MCF 10A (cell line): ENCODE results near the gene TNS1. TPM values are rescaled to one million over a fixed set of nuclear protein-coding genes. Genes with fewer than 3 reads are reported as not detected.

Experiments
- BruUV-seq: library from RNA; stranded (reverse); fragments of 400-500 nt; replicated peaks from 2 replicates; lab custom pipeline; 2021; lab: Mats Ljungman, UMichigan
- CTCF ChIA-PET: fragments of 300-600 bp; sonication (Branson Sonifier 250); formaldehyde crosslinking; extraction: SDS; loops from one replicate; lab custom pipeline; 2021; ENCODE audit warnings: antibody characterized with exemption, inconsistent platforms; lab: Yijun Ruan, JAX
- POLR2A ChIA-PET: fragments of 300-600, 350-650 bp; sonication (Branson Sonifier 250); formaldehyde crosslinking; extraction: SDS; loops from one replicate; lab custom pipeline; 2020; ENCODE audit warnings: antibody characterized with exemption, inconsistent platforms; lab: Yijun Ruan, JAX
- DNase-seq: peaks from one replicate; pipeline ENCODE4 v3.0.0-alpha.2; 2018; ENCODE audit not compliant: unreplicated experiment
- H3K27ac Mint-ChIP-seq: one replicate; pipeline ENCODE4 v1.8.0; 2022; ENCODE audit warnings: mild to moderate bottlenecking, low read depth, mixed read lengths; ENCODE audit not compliant: unreplicated experiment
- H3K27me3 Mint-ChIP-seq: one replicate; pipeline ENCODE4 v1.8.0; 2022; ENCODE audit warnings: mixed read lengths; ENCODE audit not compliant: insufficient read depth, unreplicated experiment
- H3K36me3 Mint-ChIP-seq: one replicate; pipeline ENCODE4 v1.8.0; 2022; ENCODE audit warnings: mild to moderate bottlenecking, moderate library complexity, mixed read lengths; ENCODE audit not compliant: insufficient read depth, unreplicated experiment
- H3K4me1 Mint-ChIP-seq: one replicate; pipeline ENCODE4 v1.8.0; 2022; ENCODE audit warnings: mixed read lengths; ENCODE audit not compliant: insufficient read depth, unreplicated experiment
- H3K4me3 Mint-ChIP-seq: one replicate; pipeline ENCODE4 v1.8.0; 2022; ENCODE audit warnings: mild to moderate bottlenecking, moderate library complexity, mixed read lengths; ENCODE audit not compliant: unreplicated experiment
- H3K9me3 Mint-ChIP-seq: one replicate; pipeline ENCODE4 v1.8.0; 2022; ENCODE audit warnings: mixed read lengths; ENCODE audit not compliant: unreplicated experiment
- intact Hi-C: fragments of 100-400 bp; cut with micrococcal nuclease; formaldehyde crosslinking; loops from 2 replicates; pipeline ENCODE4 v1.14.1; 2022
- total RNA-seq: library from RNA; stranded (reverse); gene quantifications from 2 replicates; pipeline ENCODE4 v1.2.3, GENCODE V29; 2022
- TF ChIP-seq, protein P1 (sequence below): fragments of 200-600 bp; IDR thresholded peaks from one replicate; pipeline ENCODE4 v1.8.0; 2022; ENCODE audit warnings: antibody characterized with exemption, mild to moderate bottlenecking; ENCODE audit not compliant: unreplicated experiment

The TNS1 gene
- total RNA-seq, 1 experiment from 2014 or later, result 3.3 TPM

GRCh38 chr2:218024336-218024735 is 21.5 kb upstream of the TNS1 start:
- Mint-ChIP-seq H3K27ac (no peak overlapping the region), H3K27me3 (no peaks in the 10 kb centered on the region), H3K36me3 (no peaks in the 10 kb centered on the region), H3K9me3 (no peaks in the 10 kb centered on the region), H3K4me3 (no peak overlapping the region), H3K4me1 (no peaks in the 10 kb centered on the region)
- DNase-seq, result no peak
- ChIA-PET CTCF (interaction anchor here (1.1 to 1.7 kb wide), 3 partner anchors 36 to 239 kb away, joined by 3 to 9 read pairs (median 7); no protein-coding TSS in a partner anchor), POLR2A (no interaction called here)
- intact Hi-C loops, result no loop called here
- no TSS peak for BruUV-seq
- TF ChIP-seq, protein P1, sequence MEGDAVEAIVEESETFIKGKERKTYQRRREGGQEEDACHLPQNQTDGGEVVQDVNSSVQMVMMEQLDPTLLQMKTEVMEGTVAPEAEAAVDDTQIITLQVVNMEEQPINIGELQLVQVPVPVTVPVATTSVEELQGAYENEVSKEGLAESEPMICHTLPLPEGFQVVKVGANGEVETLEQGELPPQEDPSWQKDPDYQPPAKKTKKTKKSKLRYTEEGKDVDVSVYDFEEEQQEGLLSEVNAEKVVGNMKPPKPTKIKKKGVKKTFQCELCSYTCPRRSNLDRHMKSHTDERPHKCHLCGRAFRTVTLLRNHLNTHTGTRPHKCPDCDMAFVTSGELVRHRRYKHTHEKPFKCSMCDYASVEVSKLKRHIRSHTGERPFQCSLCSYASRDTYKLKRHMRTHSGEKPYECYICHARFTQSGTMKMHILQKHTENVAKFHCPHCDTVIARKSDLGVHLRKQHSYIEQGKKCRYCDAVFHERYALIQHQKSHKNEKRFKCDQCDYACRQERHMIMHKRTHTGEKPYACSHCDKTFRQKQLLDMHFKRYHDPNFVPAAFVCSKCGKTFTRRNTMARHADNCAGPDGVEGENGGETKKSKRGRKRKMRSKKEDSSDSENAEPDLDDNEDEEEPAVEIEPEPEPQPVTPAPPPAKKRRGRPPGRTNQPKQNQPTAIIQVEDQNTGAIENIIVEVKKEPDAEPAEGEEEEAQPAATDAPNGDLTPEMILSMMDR, result no peak

DNA sequence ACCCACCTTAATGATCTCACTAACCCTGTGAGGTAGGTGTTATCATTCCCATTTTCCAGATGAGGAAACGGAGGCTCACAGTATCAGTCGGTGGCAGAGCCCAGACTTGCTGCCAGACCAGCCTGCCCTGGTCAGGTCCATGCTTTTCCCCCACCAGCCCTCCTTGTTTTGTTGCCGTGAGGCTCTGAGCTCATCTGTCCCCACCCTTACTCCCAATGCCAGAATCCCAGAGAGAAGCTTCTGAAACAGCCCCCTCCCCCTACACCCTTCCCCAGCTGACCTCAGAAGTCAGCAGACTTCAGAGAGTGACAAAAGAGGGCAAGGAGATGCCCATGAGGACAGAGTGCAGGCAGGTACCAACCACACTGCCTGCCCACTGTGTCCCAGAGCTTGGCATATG is 20.8 kb upstream of the TNS1 start:
- TF ChIP-seq, protein P1, result no peak
- no peak for DNase-seq
- Mint-ChIP-seq H3K27ac (no peak overlapping the region), H3K9me3 (no peaks in the 10 kb centered on the region), H3K4me3 (no peak overlapping the region), H3K36me3 (no peaks in the 10 kb centered on the region), H3K27me3 (no peaks in the 10 kb centered on the region), H3K4me1 (no peaks in the 10 kb centered on the region)
- POLR2A ChIA-PET, result no interaction called here
- CTCF ChIA-PET, result interaction anchor here (0.7 to 1.7 kb wide), 2 partner anchors 16 to 238 kb away, joined by 3 to 9 read pairs; no protein-coding TSS in a partner anchor
- no TSS peak for BruUV-seq
- intact Hi-C loops, result no loop called here

DNA sequence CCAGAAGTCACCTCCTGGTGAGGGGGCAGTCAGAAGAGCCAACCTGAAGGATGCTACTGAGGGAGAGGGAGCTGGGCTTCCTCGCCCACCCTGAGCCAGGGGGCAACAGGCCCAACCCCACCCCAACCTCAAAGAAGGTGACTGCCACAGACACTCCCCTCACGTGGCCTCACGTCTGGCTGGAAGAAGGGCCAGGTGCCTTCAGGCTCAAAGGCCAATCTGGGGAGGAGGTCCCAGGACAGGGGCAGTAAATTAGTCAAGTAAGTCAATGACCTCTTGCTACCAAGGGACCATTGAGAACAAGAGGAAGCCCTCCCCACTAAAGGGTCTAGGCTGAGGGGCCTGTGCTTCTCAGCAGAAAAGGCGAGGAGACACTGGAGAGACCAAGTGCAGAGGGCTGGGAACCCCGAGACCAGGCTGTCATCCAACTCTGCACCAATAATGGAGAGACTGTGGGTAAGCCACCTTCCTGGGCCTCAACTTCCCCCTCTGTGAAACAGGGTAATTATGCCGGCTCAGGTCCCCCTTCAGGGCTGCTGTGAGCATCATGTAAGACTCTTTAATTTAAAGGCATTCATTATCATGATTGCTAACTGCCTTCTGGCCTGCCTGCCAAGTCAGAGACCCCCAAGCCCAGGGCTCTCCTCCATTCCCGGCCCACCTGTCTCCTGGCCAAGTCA is 20.2 kb upstream of the TNS1 start:
- Mint-ChIP-seq H3K27me3 (no peaks in the 10 kb centered on the region), H3K27ac (no peak overlapping the region), H3K36me3 (no peaks in the 10 kb centered on the region), H3K4me3 (no peak overlapping the region), H3K9me3 (no peaks in the 10 kb centered on the region), H3K4me1 (no peaks in the 10 kb centered on the region)
- TF ChIP-seq, protein P1, result no peak
- DNase-seq, result no peak
- intact Hi-C loops, result no loop called here
- ChIA-PET POLR2A (no interaction called here), CTCF (interaction anchor here (0.7 to 1.2 kb wide), 2 partner anchors 17 to 237 kb away, joined by 3 to 5 read pairs; no protein-coding TSS in a partner anchor)
- BruUV-seq, result no TSS peak

DNA sequence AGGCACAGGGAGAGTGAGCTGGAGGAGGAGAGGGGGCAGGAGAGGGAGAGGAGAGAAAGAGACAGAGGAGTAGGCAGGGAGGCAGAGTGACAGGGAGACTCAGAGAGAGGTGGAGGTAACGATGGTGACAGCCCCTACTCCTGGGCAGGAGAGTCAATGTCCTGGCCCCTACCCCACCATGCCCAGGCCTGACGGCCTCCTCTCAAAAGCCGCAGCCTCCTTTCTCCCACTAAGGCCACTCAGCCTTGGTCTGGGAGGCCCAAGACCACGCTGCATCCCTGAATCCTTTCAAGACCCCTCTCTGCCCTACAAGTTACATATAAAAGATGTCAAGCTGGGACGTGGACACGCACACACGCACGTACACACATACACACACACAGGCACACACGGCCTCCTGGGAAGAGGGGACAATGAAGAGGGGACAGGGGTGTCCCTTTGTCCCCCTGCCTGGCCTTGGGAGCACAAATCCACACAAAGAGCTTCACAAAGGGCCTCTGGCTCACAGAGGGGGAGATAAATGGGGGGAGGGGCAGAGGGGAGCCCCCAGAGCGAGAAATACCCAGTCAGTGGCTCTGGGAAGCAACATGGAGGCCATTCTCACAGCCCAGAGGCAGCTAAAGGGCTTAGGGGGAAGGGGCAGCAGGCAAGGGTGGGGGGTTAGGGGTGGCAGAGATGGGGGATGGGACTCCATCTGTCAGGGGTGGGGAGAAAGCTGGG is 19.5 kb upstream of the TNS1 start:
- BruUV-seq, result no TSS peak
- TF ChIP-seq, protein P1, result no peak
- intact Hi-C loops, result no loop called here
- Mint-ChIP-seq H3K4me1 (no peaks in the 10 kb centered on the region), H3K4me3 (no peak overlapping the region), H3K9me3 (no peaks in the 10 kb centered on the region), H3K27me3 (no peaks in the 10 kb centered on the region), H3K27ac (no peak overlapping the region), H3K36me3 (no peaks in the 10 kb centered on the region)
- POLR2A ChIA-PET, result no interaction called here
- CTCF ChIA-PET, result interaction anchor here (0.6 to 1.2 kb wide), 3 partner anchors 10 to 236 kb away, joined by 3 to 5 read pairs (median 4); no protein-coding TSS in a partner anchor
- DNase-seq, result no peak
